HEK293 (cell line): ENCODE results near the gene WDR7.

ENCODE experiments used
- CTCF ChIA-PET: fragments of 350-600 bp; formaldehyde crosslinking; extraction: SDS; loops from one replicate; lab custom pipeline; 2021; ENCODE audit warnings: antibody characterized with exemption; lab: Yijun Ruan, JAX
- POLR2A ChIA-PET: fragments of 300-600 bp; formaldehyde crosslinking; extraction: SDS; loops from one replicate; lab custom pipeline; 2020; ENCODE audit warnings: antibody characterized with exemption, inconsistent platforms; lab: Yijun Ruan, JAX
- H3K27ac ChIP-seq: fragments of 200-500 bp; sonication (Bioruptor generic); 2 replicates; pipeline ENCODE4 v1.5.1; 2014; ENCODE audit warnings: low read depth, low read length, control low read depth, inconsistent platforms; ENCODE audit errors: extremely low read depth
- H3K36me3 ChIP-seq, 2 experiments: fragments of 200-500 bp in 1 of 2; sonication (Bioruptor generic) in 1 of 2; 1 replicate in 1 of 2; 2 replicates in 1 of 2; pipeline ENCODE4 v1.5.1; 2014 to 2017; ENCODE audit warnings: inconsistent platforms in 2 of 2, low read length in 2 of 2; ENCODE audit not compliant: control insufficient read depth in 2 of 2, insufficient read depth in 1 of 2
- H3K4me1 ChIP-seq: fragments of 200-500 bp; sonication (Bioruptor generic); 2 replicates; pipeline ENCODE4 v1.5.1; 2014; ENCODE audit warnings: mild to moderate bottlenecking, low read length, inconsistent platforms; ENCODE audit not compliant: control insufficient read depth, insufficient read depth
- H3K4me3 ChIP-seq: 2 replicates; pipeline ENCODE4 v1.5.1; 2011; ENCODE audit warnings: low read depth, mild to moderate bottlenecking, control low read depth, low read length, moderate library complexity
- H3K9me3 ChIP-seq: fragments of 200-500 bp; sonication (Bioruptor generic); 2 replicates; pipeline ENCODE4 v1.5.1; 2014; ENCODE audit warnings: low read depth, low read length, inconsistent platforms; ENCODE audit not compliant: control insufficient read depth, insufficient read depth
- EGR2 ChIP-seq: fragments of 450-650 bp; formaldehyde crosslinking; IDR thresholded peaks from 2 replicates; pipeline ENCODE4 v1.5.1; 2016; ENCODE audit warnings: low read depth, missing biosample characterization, missing genetic modification characterization
- HOXA7 ChIP-seq: sonication (generic); formaldehyde crosslinking; IDR thresholded peaks from 2 replicates; pipeline ENCODE4 v1.8.1; 2022; ENCODE audit warnings: missing genetic modification reagents, borderline replicate concordance
- PRDM1 ChIP-seq: fragments of 450-650 bp; formaldehyde crosslinking; IDR thresholded peaks from 2 replicates; pipeline ENCODE4; 2016; ENCODE audit warnings: missing biosample characterization, missing genetic modification characterization
- REPIN1 ChIP-seq: fragments of 450-650 bp; formaldehyde crosslinking; IDR thresholded peaks from 2 replicates; pipeline ENCODE4 v1.5.1; 2017; ENCODE audit warnings: missing biosample characterization, missing genetic modification characterization, low read depth
- SCRT1 ChIP-seq: fragments of 450-650 bp; formaldehyde crosslinking; IDR thresholded peaks from 2 replicates; pipeline ENCODE4 v1.5.1; 2016; ENCODE audit warnings: missing biosample characterization, missing genetic modification characterization, borderline replicate concordance
- SP3 ChIP-seq: fragments of 450-650 bp; formaldehyde crosslinking; IDR thresholded peaks from 2 replicates; pipeline ENCODE4 v1.5.1; 2016; ENCODE audit warnings: missing biosample characterization, missing genetic modification characterization
- ZNF266 ChIP-seq: fragments of 450-650 bp; formaldehyde crosslinking; IDR thresholded peaks from 2 replicates; pipeline ENCODE4 v1.5.1; 2016; ENCODE audit warnings: missing biosample characterization, missing genetic modification characterization, low read depth
- ZNF529 ChIP-seq: fragments of 450-650 bp; formaldehyde crosslinking; IDR thresholded peaks from 2 replicates; pipeline ENCODE4 v1.5.1; 2017; ENCODE audit warnings: missing genetic modification characterization, missing biosample characterization; ENCODE audit not compliant: insufficient replicate concordance
- ZNF585B ChIP-seq: fragments of 450-650 bp; formaldehyde crosslinking; IDR thresholded peaks from 2 replicates; pipeline ENCODE4 v1.5.1; 2016; ENCODE audit warnings: missing biosample characterization, missing genetic modification characterization
- ZNF629 ChIP-seq: fragments of 450-650 bp; formaldehyde crosslinking; IDR thresholded peaks from 2 replicates; pipeline ENCODE4 v1.5.1; 2017; ENCODE audit warnings: missing biosample characterization, missing genetic modification characterization
- ZNF660 ChIP-seq: fragments of 450-650 bp; IDR thresholded peaks from 2 replicates; pipeline ENCODE4 v1.5.1; 2018; ENCODE audit warnings: missing biosample characterization, mild to moderate bottlenecking, missing genetic modification characterization
- ZNF670 ChIP-seq: fragments of 450-650 bp; formaldehyde crosslinking; IDR thresholded peaks from 2 replicates; pipeline ENCODE4 v1.5.1; 2016; ENCODE audit warnings: missing biosample characterization, missing genetic modification characterization, low read depth
- ZNF701 ChIP-seq: fragments of 450-650 bp; formaldehyde crosslinking; IDR thresholded peaks from 2 replicates; pipeline ENCODE4 v1.5.1; 2016; ENCODE audit warnings: missing biosample characterization, missing genetic modification characterization
- ZNF792 ChIP-seq: fragments of 450-650 bp; formaldehyde crosslinking; IDR thresholded peaks from 2 replicates; pipeline ENCODE4 v1.5.1; 2016; ENCODE audit warnings: missing biosample characterization, missing genetic modification characterization
- TF ChIP-seq, protein P1 (sequence below): fragments of 450-650 bp; IDR thresholded peaks from 2 replicates; pipeline ENCODE4 v1.5.1; 2018; ENCODE audit warnings: missing biosample characterization, mild to moderate bottlenecking, missing genetic modification characterization
- TF ChIP-seq, protein P2 (sequence below): fragments of 450-650 bp; formaldehyde crosslinking; IDR thresholded peaks from 2 replicates; pipeline ENCODE4 v1.5.1; 2016; ENCODE audit warnings: missing biosample characterization, missing genetic modification characterization
- TF ChIP-seq, protein P3 (sequence below): fragments of 450-650 bp; formaldehyde crosslinking; IDR thresholded peaks from 2 replicates; pipeline ENCODE4 v1.5.1; 2016; ENCODE audit warnings: missing biosample characterization, missing genetic modification characterization
- TF ChIP-seq, protein P4 (sequence below): fragments of 450-650 bp; formaldehyde crosslinking; IDR thresholded peaks from 2 replicates; pipeline ENCODE4 v1.5.1; 2016; ENCODE audit warnings: missing biosample characterization, missing genetic modification characterization
- TF ChIP-seq, protein P5 (sequence below): fragments of 450-650 bp; formaldehyde crosslinking; IDR thresholded peaks from 2 replicates; pipeline ENCODE4 v1.5.1; 2017; ENCODE audit warnings: missing biosample characterization, missing genetic modification characterization

Gene WDR7

DNA sequence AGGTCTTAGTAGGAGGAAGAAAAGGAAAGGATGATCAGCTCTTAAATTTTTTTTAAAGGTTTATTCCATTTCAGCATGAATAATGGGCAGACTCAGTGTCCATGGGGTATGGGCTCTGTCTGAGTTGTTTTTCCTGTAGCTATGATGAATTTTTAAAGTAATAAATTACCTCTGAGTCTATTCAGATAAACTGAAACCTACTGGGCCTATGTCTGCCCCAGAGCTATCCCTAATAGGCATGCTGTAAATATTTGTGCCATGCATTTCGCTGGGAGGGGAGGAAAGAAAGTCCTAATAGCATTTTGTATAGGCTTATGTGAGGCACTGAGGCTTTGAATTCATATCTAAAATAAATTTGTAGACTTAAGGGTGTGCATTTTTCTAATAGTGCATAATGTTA, 285.3 kb downstream of the WDR7 start:
- ChIA-PET POLR2A (no interaction called here), CTCF (interaction anchor here (0.7 kb wide), 1 partner anchor 108 kb away, joined by 3 read pairs; no protein-coding TSS in a partner anchor)
- Histone ChIP-seq H3K9me3 (no peaks in the 10 kb centered on the region), H3K27ac (no peak overlapping the region), H3K4me1 (no peaks in the 10 kb centered on the region), H3K36me3 (no peaks in the 10 kb centered on the region; a peak in 1 of 3 replicates), H3K4me3 (no peak overlapping the region)
- TF ChIP-seq SP3 (tag by site-specific recombination), result no peak
- TF ChIP-seq, protein P1, sequence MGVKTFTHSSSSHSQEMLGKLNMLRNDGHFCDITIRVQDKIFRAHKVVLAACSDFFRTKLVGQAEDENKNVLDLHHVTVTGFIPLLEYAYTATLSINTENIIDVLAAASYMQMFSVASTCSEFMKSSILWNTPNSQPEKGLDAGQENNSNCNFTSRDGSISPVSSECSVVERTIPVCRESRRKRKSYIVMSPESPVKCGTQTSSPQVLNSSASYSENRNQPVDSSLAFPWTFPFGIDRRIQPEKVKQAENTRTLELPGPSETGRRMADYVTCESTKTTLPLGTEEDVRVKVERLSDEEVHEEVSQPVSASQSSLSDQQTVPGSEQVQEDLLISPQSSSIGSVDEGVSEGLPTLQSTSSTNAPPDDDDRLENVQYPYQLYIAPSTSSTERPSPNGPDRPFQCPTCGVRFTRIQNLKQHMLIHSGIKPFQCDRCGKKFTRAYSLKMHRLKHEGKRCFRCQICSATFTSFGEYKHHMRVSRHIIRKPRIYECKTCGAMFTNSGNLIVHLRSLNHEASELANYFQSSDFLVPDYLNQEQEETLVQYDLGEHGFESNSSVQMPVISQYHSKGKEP (tag by site-specific recombination), result no peak

DNA sequence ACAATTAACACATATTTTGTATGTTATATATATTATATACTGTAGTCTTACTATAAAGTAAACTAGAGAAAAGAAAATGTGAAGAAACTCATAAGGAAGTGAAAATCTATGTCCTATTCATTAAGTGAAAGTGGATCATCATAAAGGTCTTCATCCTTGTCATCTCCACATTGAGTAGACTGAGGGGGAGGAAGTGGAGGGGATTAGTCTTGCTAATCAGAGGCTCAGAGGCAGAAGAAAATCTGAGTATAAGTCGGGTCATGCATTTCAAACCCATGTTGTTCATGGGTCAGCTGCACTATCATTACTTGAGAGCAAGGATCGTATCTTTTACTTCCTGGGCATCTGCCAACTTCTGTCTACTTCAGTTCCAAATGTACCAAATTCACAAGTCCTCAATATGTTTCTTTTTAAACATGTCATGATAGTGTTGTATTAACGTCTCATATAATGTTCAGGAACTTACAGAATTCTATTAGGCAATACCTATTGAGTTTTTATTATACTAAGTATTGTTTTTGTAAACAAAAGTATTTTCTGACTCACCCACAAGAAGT, 286.8 kb downstream of the WDR7 start:
- H3K27ac ChIP-seq, result no peak overlapping the region
- TF ChIP-seq PRDM1 (tag by site-specific recombination) (0 out of 2 replicates have a peak, but pooled peaks have one; percentile 18), HOXA7 (no peak)
- TF ChIP-seq, all 188 proteins: peak for 1
- no peaks in the 10 kb centered on the region; a peak in 1 of 3 replicates for H3K36me3 ChIP-seq
- no peaks in the 10 kb centered on the region for H3K9me3 ChIP-seq
- ChIA-PET POLR2A (no interaction called here), CTCF (no interaction called here)
- no peaks in the 10 kb centered on the region for H3K4me1 ChIP-seq
- no peak overlapping the region for H3K4me3 ChIP-seq

DNA sequence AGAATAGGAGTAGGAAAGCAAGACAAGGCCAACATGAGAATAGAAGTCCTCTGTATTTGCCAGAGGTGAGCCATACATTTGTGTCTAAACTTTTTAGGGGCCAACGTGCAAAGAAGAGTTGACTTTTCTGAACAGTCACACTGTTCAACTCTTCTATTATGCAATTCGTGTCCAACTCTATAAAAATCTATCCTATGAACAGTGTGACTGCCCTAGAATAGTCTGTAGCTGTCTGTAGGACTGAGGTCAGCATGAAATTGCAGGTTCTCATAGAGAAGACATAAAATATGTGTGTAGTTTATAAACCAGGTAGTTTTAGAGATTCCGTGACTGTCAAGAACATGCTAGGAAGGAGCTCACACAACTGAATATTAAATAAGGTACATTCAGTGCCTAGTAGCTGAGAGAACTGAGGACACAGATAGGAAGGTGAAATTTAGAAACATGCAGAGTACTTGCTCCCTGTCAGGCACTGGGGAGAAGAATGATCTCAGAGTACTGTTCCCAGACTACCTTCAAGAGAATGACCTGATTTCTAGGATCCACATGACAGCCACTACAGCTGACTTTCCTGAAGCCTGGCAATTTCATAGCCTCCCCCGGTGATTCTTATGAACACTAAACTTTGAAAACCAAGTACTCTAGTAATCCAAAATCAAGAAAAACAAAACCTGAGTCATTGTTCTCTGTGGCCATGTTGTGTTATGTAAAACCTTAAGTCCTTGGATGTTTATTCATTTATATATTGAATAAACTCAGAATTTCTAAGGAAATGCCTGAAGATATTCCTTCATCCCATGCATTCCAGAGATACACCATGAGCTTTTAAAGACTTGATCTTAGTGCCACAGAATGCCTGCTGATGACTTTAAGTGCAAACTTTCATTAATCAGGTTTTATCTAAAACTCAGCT, 294.3 kb downstream of the WDR7 start:
- ChIA-PET CTCF (interaction anchor here (0.6 kb wide), 2 partner anchors 217 to 298 kb away, joined by 3 to 4 read pairs; no protein-coding TSS in a partner anchor), POLR2A (no interaction called here)
- Histone ChIP-seq H3K9me3 (no peaks in the 10 kb centered on the region), H3K27ac (no peak overlapping the region), H3K36me3 (no peaks in the 10 kb centered on the region), H3K4me1 (no peaks in the 10 kb centered on the region), H3K4me3 (no peak overlapping the region)
- TF ChIP-seq, protein P2, sequence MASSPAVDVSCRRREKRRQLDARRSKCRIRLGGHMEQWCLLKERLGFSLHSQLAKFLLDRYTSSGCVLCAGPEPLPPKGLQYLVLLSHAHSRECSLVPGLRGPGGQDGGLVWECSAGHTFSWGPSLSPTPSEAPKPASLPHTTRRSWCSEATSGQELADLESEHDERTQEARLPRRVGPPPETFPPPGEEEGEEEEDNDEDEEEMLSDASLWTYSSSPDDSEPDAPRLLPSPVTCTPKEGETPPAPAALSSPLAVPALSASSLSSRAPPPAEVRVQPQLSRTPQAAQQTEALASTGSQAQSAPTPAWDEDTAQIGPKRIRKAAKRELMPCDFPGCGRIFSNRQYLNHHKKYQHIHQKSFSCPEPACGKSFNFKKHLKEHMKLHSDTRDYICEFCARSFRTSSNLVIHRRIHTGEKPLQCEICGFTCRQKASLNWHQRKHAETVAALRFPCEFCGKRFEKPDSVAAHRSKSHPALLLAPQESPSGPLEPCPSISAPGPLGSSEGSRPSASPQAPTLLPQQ (tag by site-specific recombination), result no peak
- TF ChIP-seq, protein P3, sequence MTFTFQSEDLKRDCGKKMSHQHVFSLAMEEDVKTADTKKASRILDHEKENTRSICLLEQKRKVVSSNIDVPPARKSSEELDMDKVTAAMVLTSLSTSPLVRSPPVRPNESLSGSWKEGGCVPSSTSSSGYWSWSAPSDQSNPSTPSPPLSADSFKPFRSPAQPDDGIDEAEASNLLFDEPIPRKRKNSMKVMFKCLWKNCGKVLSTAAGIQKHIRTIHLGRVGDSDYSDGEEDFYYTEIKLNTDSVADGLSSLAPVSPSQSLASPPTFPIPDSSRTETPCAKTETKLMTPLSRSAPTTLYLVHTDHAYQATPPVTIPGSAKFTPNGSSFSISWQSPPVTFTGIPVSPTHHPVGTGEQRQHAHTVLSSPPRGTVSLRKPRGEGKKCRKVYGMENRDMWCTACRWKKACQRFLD (tag by site-specific recombination), result no peak
- no peak for TF ChIP-seq ZNF660 (tag by site-specific recombination)
- TF ChIP-seq ZNF266 (tag by site-specific recombination), result no peak
- no peak for TF ChIP-seq ZNF529
- TF ChIP-seq ZNF670 (tag by site-specific recombination), result no peak
- no peak for TF ChIP-seq ZNF792 (tag by site-specific recombination)
- TF ChIP-seq REPIN1 (tag by site-specific recombination), result no peak

DNA sequence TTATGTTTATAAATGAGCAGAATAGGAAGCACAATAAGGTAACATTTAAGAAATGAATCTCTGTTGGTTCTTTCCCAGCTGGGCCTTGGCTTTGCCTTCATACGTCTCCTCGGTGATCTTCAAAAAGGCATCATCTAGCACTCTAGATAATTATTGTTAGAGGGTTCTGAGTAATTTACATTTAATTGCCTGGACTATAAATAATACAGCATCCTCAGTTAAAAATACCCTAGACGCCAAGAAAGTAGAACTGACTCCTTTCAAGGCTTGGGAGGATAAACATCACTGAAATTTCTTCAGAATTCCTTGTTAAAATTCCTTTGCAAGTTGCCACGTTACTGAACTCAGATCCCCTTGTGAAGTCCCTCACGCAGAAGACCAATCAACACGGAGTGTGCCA, 296.1 kb downstream of the WDR7 start:
- Histone ChIP-seq H3K4me3 (no peak overlapping the region), H3K27ac (no peak overlapping the region)
- TF ChIP-seq ZNF629 (tag by site-specific recombination), result no peak
- no peak for TF ChIP-seq ZNF701 (tag by site-specific recombination)
- no peak for TF ChIP-seq EGR2 (tag by site-specific recombination)
- TF ChIP-seq, protein P4, sequence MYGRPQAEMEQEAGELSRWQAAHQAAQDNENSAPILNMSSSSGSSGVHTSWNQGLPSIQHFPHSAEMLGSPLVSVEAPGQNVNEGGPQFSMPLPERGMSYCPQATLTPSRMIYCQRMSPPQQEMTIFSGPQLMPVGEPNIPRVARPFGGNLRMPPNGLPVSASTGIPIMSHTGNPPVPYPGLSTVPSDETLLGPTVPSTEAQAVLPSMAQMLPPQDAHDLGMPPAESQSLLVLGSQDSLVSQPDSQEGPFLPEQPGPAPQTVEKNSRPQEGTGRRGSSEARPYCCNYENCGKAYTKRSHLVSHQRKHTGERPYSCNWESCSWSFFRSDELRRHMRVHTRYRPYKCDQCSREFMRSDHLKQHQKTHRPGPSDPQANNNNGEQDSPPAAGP, result no peak
- no peak for TF ChIP-seq ZNF585B (tag by site-specific recombination)
- TF ChIP-seq, protein P5, sequence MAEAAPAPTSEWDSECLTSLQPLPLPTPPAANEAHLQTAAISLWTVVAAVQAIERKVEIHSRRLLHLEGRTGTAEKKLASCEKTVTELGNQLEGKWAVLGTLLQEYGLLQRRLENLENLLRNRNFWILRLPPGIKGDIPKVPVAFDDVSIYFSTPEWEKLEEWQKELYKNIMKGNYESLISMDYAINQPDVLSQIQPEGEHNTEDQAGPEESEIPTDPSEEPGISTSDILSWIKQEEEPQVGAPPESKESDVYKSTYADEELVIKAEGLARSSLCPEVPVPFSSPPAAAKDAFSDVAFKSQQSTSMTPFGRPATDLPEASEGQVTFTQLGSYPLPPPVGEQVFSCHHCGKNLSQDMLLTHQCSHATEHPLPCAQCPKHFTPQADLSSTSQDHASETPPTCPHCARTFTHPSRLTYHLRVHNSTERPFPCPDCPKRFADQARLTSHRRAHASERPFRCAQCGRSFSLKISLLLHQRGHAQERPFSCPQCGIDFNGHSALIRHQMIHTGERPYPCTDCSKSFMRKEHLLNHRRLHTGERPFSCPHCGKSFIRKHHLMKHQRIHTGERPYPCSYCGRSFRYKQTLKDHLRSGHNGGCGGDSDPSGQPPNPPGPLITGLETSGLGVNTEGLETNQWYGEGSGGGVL (tag by site-specific recombination), result no peak
- no peak for TF ChIP-seq SCRT1 (tag by site-specific recombination)
- TF ChIP-seq, all 188 proteins: peak for 0
- no peaks in the 10 kb centered on the region for H3K9me3 ChIP-seq
- H3K36me3 ChIP-seq, result no peaks in the 10 kb centered on the region
- H3K4me1 ChIP-seq, result no peaks in the 10 kb centered on the region
- ChIA-PET POLR2A (no interaction called here), CTCF (no interaction called here)
